H1 (cell line): ENCODE data around the gene PRPF31. TPM values are rescaled to one million over a fixed set of nuclear protein-coding genes. Genes with fewer than 3 reads are reported as not detected.

ENCODE experiments used
- CTCF ChIA-PET: fragments of 300-600 bp; sonication (Branson Sonifier 250); formaldehyde crosslinking; loops from one replicate; lab custom pipeline; 2021; ENCODE audit not compliant: partially characterized antibody; lab: Charles Lee
- POLR2A ChIA-PET: fragments of 300-600 bp; sonication (Branson Sonifier 250); formaldehyde crosslinking; loops from one replicate; lab custom pipeline; 2021; ENCODE audit warnings: inconsistent platforms; ENCODE audit not compliant: partially characterized antibody; lab: Charles Lee
- DNase-seq, 2 experiments: peaks; one replicate each; pipeline versions ENCODE4 v3.0.0 to v3.0.0-alpha.2; 2010 to 2022; ENCODE audit warnings: low spot score in 2 of 2, low read depth in 1 of 2, mixed read lengths in 1 of 2
- FAIRE-seq: peaks from 2 replicates; lab custom pipeline; 2011; peaks lifted over from hg19 to GRCh38; lab: Jason Lieb, UNC
- H2AFZ ChIP-seq: 2 replicates; pipeline ENCODE4 v1.8.1; 2012; ENCODE audit warnings: low read length, inconsistent platforms
- H2AK5ac ChIP-seq: 2 replicates; pipeline ENCODE4 v1.6.1; 2013; ENCODE audit warnings: low read depth, low read length
- H2BK120ac ChIP-seq: replicated peaks from 2 replicates; pipeline ENCODE3; 2013; ENCODE audit warnings: low read depth, low read length, inconsistent platforms
- H2BK12ac ChIP-seq: 2 replicates; pipeline ENCODE4 v1.6.1; 2013; ENCODE audit warnings: low read depth, low read length
- H2BK15ac ChIP-seq: 2 replicates; pipeline ENCODE4 v1.6.1; 2013; ENCODE audit warnings: low read length
- H2BK20ac ChIP-seq: 2 replicates; pipeline ENCODE4 v1.6.1; 2013; ENCODE audit warnings: low read length
- H2BK5ac ChIP-seq: 2 replicates; pipeline ENCODE4 v1.6.1; 2013; ENCODE audit warnings: low read depth, low read length
- H3K14ac ChIP-seq: 2 replicates; pipeline ENCODE4 v1.6.1; 2013; ENCODE audit warnings: inconsistent platforms; ENCODE audit not compliant: insufficient read length
- H3K18ac ChIP-seq: 2 replicates; pipeline ENCODE4 v1.6.1; 2013; ENCODE audit warnings: low read length; ENCODE audit errors: extremely low read depth
- H3K23ac ChIP-seq: 2 replicates; pipeline ENCODE4 v1.6.1; 2013; ENCODE audit warnings: inconsistent platforms; ENCODE audit not compliant: insufficient read length
- H3K23me2 ChIP-seq: 2 replicates; pipeline ENCODE4 v1.6.1; 2013; ENCODE audit warnings: low read depth, low read length
- H3K27ac ChIP-seq: 2 replicates; pipeline ENCODE4 v1.6.1; 2011; ENCODE audit warnings: low read depth, low read length, inconsistent platforms
- H3K27me3 ChIP-seq, 4 experiments: replicated peaks in 1 of 4; 1 replicate in 1 of 4; 2 replicates in 3 of 4; pipeline versions ENCODE4 v1.6.1 to v1.8.1; 2011 to 2013; ENCODE audit warnings: low read length in 3 of 4, mild to moderate bottlenecking in 3 of 4, inconsistent platforms in 2 of 4, mixed read lengths in 2 of 4, moderate library complexity in 1 of 4; ENCODE audit not compliant: control insufficient read depth in 3 of 4, insufficient read depth in 3 of 4; ENCODE audit errors: extremely low read depth in 1 of 4
- H3K36me3 ChIP-seq, 4 experiments: 2 replicates each; pipeline versions ENCODE4 v1.6.1 to v1.8.1; 2011 to 2013; ENCODE audit warnings: mild to moderate bottlenecking in 4 of 4, low read length in 3 of 4, moderate library complexity in 2 of 4, control low read depth in 1 of 4, inconsistent platforms in 1 of 4; ENCODE audit not compliant: insufficient read depth in 4 of 4, control insufficient read depth in 2 of 4
- H3K4ac ChIP-seq: replicated peaks from 2 replicates; pipeline ENCODE3; 2013; ENCODE audit warnings: low read length, low read depth, mixed read lengths, inconsistent platforms; ENCODE audit not compliant: insufficient read length
- H3K4me1 ChIP-seq, 4 experiments: replicated peaks in 1 of 4; 1 replicate in 1 of 4; 2 replicates in 3 of 4; pipeline versions ENCODE4 v1.6.1 to v1.8.1; 2011 to 2013; ENCODE audit warnings: low read length in 3 of 4, inconsistent platforms in 2 of 4, mixed read lengths in 1 of 4; ENCODE audit not compliant: insufficient read depth in 4 of 4, control insufficient read depth in 3 of 4
- H3K4me2 ChIP-seq, 2 experiments: 2 replicates each; pipeline versions ENCODE4 v1.6.1 to v1.8.1; 2011 to 2013; ENCODE audit warnings: low read depth in 2 of 2, low read length in 2 of 2, control low read depth in 1 of 2, inconsistent platforms in 1 of 2, mild to moderate bottlenecking in 1 of 2; ENCODE audit not compliant: insufficient read depth in 1 of 2
- H3K4me3 ChIP-seq, 4 experiments: fragments of 200-600, 300-600 bp in 1 of 4; sonication (generic), shearing (Covaris generic), sonication (Bioruptor Twin) in 1 of 4; 2 replicates each; pipeline versions ENCODE4 v1.5.1 to v1.8.1; 2011 to 2016; ENCODE audit warnings: low read length in 4 of 4, low read depth in 3 of 4, control low read depth in 2 of 4, inconsistent platforms in 2 of 4, mild to moderate bottlenecking in 2 of 4, mixed read lengths in 1 of 4, moderate library complexity in 1 of 4; ENCODE audit not compliant: insufficient read depth in 2 of 4; ENCODE audit errors: extremely low read depth in 1 of 4
- H3K56ac ChIP-seq: replicated peaks from 2 replicates; pipeline ENCODE3; 2013; ENCODE audit warnings: low read depth, mild to moderate bottlenecking, mixed read lengths, low read length, inconsistent platforms; ENCODE audit not compliant: insufficient read length
- H3K79me1 ChIP-seq: 2 replicates; pipeline ENCODE4 v1.6.1; 2013; ENCODE audit warnings: low read depth, low read length, control low read depth
- H3K79me2 ChIP-seq, 2 experiments: 2 replicates each; pipeline versions ENCODE4 v1.6.1 to v1.8.1; 2012 to 2013; ENCODE audit warnings: low read length in 2 of 2, mild to moderate bottlenecking in 2 of 2, inconsistent platforms in 1 of 2; ENCODE audit not compliant: insufficient read depth in 2 of 2, control insufficient read depth in 1 of 2
- H3K9ac ChIP-seq, 4 experiments: replicated peaks in 1 of 4; 1 replicate in 1 of 4; 2 replicates in 3 of 4; pipeline versions ENCODE4 v1.6.1 to v1.8.1; 2011 to 2013; ENCODE audit warnings: low read depth in 3 of 4, low read length in 3 of 4, control low read depth in 2 of 4, mild to moderate bottlenecking in 2 of 4, moderate library complexity in 2 of 4, inconsistent platforms in 1 of 4; ENCODE audit errors: extremely low read depth in 1 of 4
- H3K9me3 ChIP-seq, 2 experiments: 2 replicates each; pipeline versions ENCODE4 v1.6.1 to v1.8.1; 2012 to 2013; ENCODE audit warnings: mild to moderate bottlenecking in 2 of 2, moderate library complexity in 2 of 2, control low read depth in 1 of 2, inconsistent platforms in 1 of 2, low read depth in 1 of 2, low read length in 1 of 2, mixed read lengths in 1 of 2; ENCODE audit not compliant: insufficient read depth in 2 of 2
- H4K20me1 ChIP-seq, 2 experiments: replicated peaks in 1 of 2; 2 replicates each; pipeline versions ENCODE3 to v1.8.1; 2011 to 2013; ENCODE audit warnings: inconsistent platforms in 2 of 2, low read length in 2 of 2, mild to moderate bottlenecking in 1 of 2; ENCODE audit not compliant: insufficient read depth in 2 of 2, control insufficient read depth in 1 of 2
- H4K5ac ChIP-seq: 2 replicates; pipeline ENCODE4 v1.6.1; 2013; ENCODE audit warnings: low read length, low read depth, mixed read lengths, inconsistent platforms; ENCODE audit not compliant: insufficient read length
- H4K8ac ChIP-seq: 2 replicates; pipeline ENCODE4 v1.8.0; 2013; ENCODE audit warnings: mild to moderate bottlenecking, moderate library complexity, low read length, inconsistent platforms; ENCODE audit not compliant: insufficient read depth; ENCODE audit errors: extremely low read depth
- H4K91ac ChIP-seq: replicated peaks from 2 replicates; pipeline ENCODE3; 2013; ENCODE audit warnings: low read length, mixed read lengths, inconsistent platforms; ENCODE audit not compliant: insufficient read length
- ATF3 ChIP-seq: IDR thresholded peaks from 2 replicates; pipeline ENCODE4 v1.6.1; 2011; ENCODE audit warnings: low read depth, mild to moderate bottlenecking, low read length; ENCODE audit not compliant: insufficient read depth
- CTCF ChIP-seq, 3 experiments: IDR thresholded peaks; 1 replicate in 2 of 3; 2 replicates in 1 of 3; pipeline versions ENCODE4 v1.5.1 to v1.6.1; 2011; ENCODE audit warnings: low read length in 3 of 3, mild to moderate bottlenecking in 3 of 3, inconsistent platforms in 2 of 3, low read depth in 1 of 3, moderate library complexity in 1 of 3; ENCODE audit not compliant: insufficient read depth in 1 of 3; ENCODE audit errors: control extremely low read depth in 1 of 3
- EZH2 ChIP-seq: fragments of 200-600 bp; sonication (generic); IDR thresholded peaks from 2 replicates; pipeline ENCODE4 v1.7.1; 2012; ENCODE audit warnings: low read depth, mild to moderate bottlenecking, moderate library complexity, low read length, inconsistent platforms; ENCODE audit not compliant: severe bottlenecking
- WGBS, 2 experiments: shearing (Covaris generic) in 1 of 2; methylation state at CpG; one replicate each; pipeline versions ENCODE4 v1.1.6 to v1.1.7; 2013 to 2015; ENCODE audit warnings: low lambda C conversion rate in 2 of 2, mixed read lengths in 2 of 2, inconsistent platforms in 1 of 2, low coverage in 1 of 2, missing lambda C conversion rate in 1 of 2; ENCODE audit not compliant: insufficient replicate concordance in 2 of 2, insufficient coverage in 1 of 2, insufficient read length in 1 of 2; ENCODE audit errors: extremely low coverage in 1 of 2, missing lambda C conversion rate in 1 of 2; 5-methylcytosine and 5-hydroxymethylcytosine counted together
- polyA plus RNA-seq, 7 experiments: library from polyadenylated mRNA; depleted of rRNA in 3 of 7; stranded (reverse) in 5 of 7; unstranded in 2 of 7; fragments of >200 nt in 5 of 7; fragments of 200-250 nt in 2 of 7; gene quantifications; 1 replicate in 5 of 7; 2 replicates in 1 of 7; 4 replicates in 1 of 7; pipeline versions ENCODE4 v1.2.1 to v1.2.3, GENCODE V29; 2011 to 2013; ENCODE audit warnings: missing spikeins in 2 of 7, mixed read lengths in 2 of 7
- total RNA-seq: library from RNA; stranded (reverse); fragmentation: NEBNext Ultra II Directional; extraction: Animal tissue kit (Norgen Biotek cat#: 25700); gene quantifications from 2 replicates; pipeline ENCODE4 v1.2.1, GENCODE V29; 2021

The PRPF31 gene
- total and polyA plus RNA-seq, 2 of the 8 experiments (the other 6 are each of a cell fraction or from before 2014, with no cell fraction given), result 51.1 to 97.4 TPM

GRCh38 chr19:54156953-54157352 lies 41.4 kb downstream of the PRPF31 start:
- Histone ChIP-seq H2AFZ (no peak overlapping the region), H3K27me3 (no peaks in the 10 kb centered on the region), H3K4ac (no peak overlapping the region), H3K36me3 (peaks cover 25 to 45% (median 39%) of the 10 kb centered on the region in 4 experiments), H2BK120ac (no peak overlapping the region), H2BK15ac (no peak overlapping the region), H3K4me3 (no peak overlapping the region), H3K27ac (no peak overlapping the region), H3K9me3 (no peaks in the 10 kb centered on the region), H3K23me2 (peaks cover 13% of the 10 kb centered on the region), H2BK20ac (no peak overlapping the region), H3K4me1 (peaks cover 0 to 19% (median 9%) of the 10 kb centered on the region in 4 experiments; a peak in 6 of 7 replicates), H4K5ac (no peak overlapping the region), H4K91ac (no peak overlapping the region), H3K79me1 (peaks cover 10% of the 10 kb centered on the region), H4K8ac (no peak overlapping the region), H2BK5ac (no peak overlapping the region), H2BK12ac (no peak overlapping the region), H2AK5ac (no peak overlapping the region), H3K9ac (no peak overlapping the region), H3K56ac (no peak overlapping the region), H3K4me2 (no peak overlapping the region), H3K23ac (no peak overlapping the region), H3K79me2 (no peaks in the 10 kb centered on the region), H3K18ac (no peak overlapping the region), H3K14ac (no peak overlapping the region), H4K20me1 (peaks cover 7 to 17% of the 10 kb centered on the region in 2 experiments)
- TF ChIP-seq EZH2, result no peak
- no peak for TF ChIP-seq ATF3
- TF ChIP-seq CTCF (IDR thresholded peaks at IDR 0.05; ENCODE audit: control extremely low read depth in 1 of 3, insufficient read depth in 1 of 3, low read depth in 1 of 3, low read length in 3 of 3), result no peak
- ChIA-PET POLR2A (interaction anchor here (0.6 to 14.8 kb wide), 10 partner anchors 8 to 264 kb away, joined by 4 to 348 read pairs (median 6); partner anchors contain the start of genes CNOT3 and TMC4), CTCF (interaction anchor here (1.0 to 1.9 kb wide), 4 partner anchors 9 to 41 kb away, joined by 3 to 10 read pairs (median 5); no protein-coding TSS in a partner anchor)
- 89% methylated on average over 3 of the region's 3 CpGs; no CpG with 5 or more reads in 1 of the 2 experiments for WGBS, 2 experiments
- DNase-seq (no peak), FAIRE-seq (no peak)
